ENCODE results near the gene C3orf80. TPM values are rescaled to one million over a fixed set of nuclear protein-coding genes. Genes with fewer than 3 reads are reported as not detected.

C3orf80 gene
- total RNA-seq, 1 donor from 2014 or later, result not detected

DNA sequence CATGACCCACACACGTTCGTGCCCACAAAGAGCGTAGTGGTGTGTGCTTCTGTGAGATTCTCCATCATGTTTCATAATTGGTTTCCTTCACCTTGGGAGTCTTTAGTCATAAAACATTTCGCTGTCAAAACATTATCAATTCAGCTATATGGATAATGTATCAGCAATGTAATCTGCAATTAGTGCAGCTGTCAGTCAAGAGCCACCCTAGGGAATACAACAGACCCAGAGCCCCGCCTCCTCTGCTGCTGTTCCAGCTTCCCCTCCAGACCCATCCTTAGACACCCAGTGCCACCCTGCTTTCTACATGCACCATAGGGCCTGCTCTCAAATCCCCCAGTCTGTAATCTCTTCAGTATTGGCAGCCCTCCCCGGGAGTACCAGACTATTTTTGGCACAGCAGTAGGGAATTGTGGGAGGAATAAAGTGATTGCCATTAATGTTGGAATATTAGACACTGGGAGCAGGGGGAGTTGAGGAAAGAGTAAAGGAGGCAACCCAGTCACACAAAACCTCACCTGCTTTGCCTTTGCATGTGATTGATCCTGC, 31.5 kb upstream of the C3orf80 start:
- Mint-ChIP-seq H3K27me3 (ENCODE audit: unreplicated experiment) (peaks cover 5% of the 10 kb centered on the region), H3K9me3 (ENCODE audit: unreplicated experiment) (no peaks in the 10 kb centered on the region), H3K4me3 (ENCODE audit: unreplicated experiment) (no peak overlapping the region), H3K4me1 (ENCODE audit: unreplicated experiment) (no peaks in the 10 kb centered on the region), H3K36me3 (ENCODE audit: unreplicated experiment) (no peaks in the 10 kb centered on the region), H3K27ac (ENCODE audit: unreplicated experiment) (no peak overlapping the region)
- TF ChIP-seq, protein P1, sequence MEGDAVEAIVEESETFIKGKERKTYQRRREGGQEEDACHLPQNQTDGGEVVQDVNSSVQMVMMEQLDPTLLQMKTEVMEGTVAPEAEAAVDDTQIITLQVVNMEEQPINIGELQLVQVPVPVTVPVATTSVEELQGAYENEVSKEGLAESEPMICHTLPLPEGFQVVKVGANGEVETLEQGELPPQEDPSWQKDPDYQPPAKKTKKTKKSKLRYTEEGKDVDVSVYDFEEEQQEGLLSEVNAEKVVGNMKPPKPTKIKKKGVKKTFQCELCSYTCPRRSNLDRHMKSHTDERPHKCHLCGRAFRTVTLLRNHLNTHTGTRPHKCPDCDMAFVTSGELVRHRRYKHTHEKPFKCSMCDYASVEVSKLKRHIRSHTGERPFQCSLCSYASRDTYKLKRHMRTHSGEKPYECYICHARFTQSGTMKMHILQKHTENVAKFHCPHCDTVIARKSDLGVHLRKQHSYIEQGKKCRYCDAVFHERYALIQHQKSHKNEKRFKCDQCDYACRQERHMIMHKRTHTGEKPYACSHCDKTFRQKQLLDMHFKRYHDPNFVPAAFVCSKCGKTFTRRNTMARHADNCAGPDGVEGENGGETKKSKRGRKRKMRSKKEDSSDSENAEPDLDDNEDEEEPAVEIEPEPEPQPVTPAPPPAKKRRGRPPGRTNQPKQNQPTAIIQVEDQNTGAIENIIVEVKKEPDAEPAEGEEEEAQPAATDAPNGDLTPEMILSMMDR (IDR thresholded peaks at IDR 0.05), result no peak
- peak; percentile 60 for DNase-seq (ENCODE audit: extremely low spot score, unreplicated experiment)

DNA sequence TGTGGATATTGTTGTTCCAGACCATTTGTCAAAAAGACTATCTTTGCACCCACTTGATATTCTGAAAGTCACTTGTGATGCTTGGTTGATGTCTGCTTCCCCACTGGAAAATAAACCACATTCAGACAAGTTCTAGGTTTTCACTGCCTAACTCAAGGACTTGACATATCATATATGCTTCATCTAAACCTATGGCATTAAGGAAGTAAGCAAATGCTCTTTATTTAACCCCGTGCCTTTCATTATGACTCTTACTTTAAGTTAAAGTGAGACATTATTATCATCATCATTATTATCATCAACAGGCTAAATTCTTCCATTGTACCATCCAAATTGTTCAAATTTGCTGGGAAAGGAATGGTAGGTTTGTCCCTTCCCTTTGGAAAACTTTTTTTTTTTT, 30.8 kb upstream of the C3orf80 start:
- no peaks in the 10 kb centered on the region for H3K9me3 Mint-ChIP-seq (ENCODE audit: unreplicated experiment)
- no peak overlapping the region for H3K4me3 Mint-ChIP-seq (ENCODE audit: unreplicated experiment)
- peaks cover 5% of the 10 kb centered on the region for H3K27me3 Mint-ChIP-seq (ENCODE audit: unreplicated experiment)
- no peak for DNase-seq (ENCODE audit: extremely low spot score, unreplicated experiment)
- H3K27ac Mint-ChIP-seq (ENCODE audit: unreplicated experiment), result no peak overlapping the region
- no peaks in the 10 kb centered on the region for H3K4me1 Mint-ChIP-seq (ENCODE audit: unreplicated experiment)
- TF ChIP-seq, protein P1 (IDR thresholded peaks at IDR 0.05), result no peak
- no peaks in the 10 kb centered on the region for H3K36me3 Mint-ChIP-seq (ENCODE audit: unreplicated experiment)

DNA sequence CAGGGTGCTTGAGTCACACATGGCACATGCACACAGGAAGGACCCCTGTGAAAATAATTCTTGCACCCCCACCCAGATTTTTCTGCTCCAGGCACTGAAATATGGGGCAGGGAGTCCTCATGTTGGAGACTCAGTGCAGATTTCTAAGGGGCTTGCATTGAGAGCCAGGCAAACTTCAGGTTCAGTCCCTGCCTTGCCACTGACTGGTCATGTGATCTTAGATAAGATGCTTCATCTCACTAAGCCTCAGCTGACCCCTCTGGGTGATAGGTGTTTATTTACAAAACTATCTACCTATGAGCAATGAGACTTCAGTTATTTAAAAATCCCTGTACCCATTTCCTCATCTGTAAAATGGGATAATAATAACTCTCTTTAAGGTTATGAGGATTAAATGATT, 30.1 kb upstream of the C3orf80 start:
- TF ChIP-seq, protein P1 (IDR thresholded peaks at IDR 0.05), result no peak
- H3K9me3 Mint-ChIP-seq (ENCODE audit: unreplicated experiment), result no peaks in the 10 kb centered on the region
- peaks cover 5% of the 10 kb centered on the region for H3K27me3 Mint-ChIP-seq (ENCODE audit: unreplicated experiment)
- peak; percentile 23 for DNase-seq (ENCODE audit: extremely low spot score, unreplicated experiment)
- H3K4me3 Mint-ChIP-seq (ENCODE audit: unreplicated experiment), result no peak overlapping the region
- no peak overlapping the region for H3K27ac Mint-ChIP-seq (ENCODE audit: unreplicated experiment)
- H3K36me3 Mint-ChIP-seq (ENCODE audit: unreplicated experiment), result no peaks in the 10 kb centered on the region
- no peaks in the 10 kb centered on the region for H3K4me1 Mint-ChIP-seq (ENCODE audit: unreplicated experiment)

DNA sequence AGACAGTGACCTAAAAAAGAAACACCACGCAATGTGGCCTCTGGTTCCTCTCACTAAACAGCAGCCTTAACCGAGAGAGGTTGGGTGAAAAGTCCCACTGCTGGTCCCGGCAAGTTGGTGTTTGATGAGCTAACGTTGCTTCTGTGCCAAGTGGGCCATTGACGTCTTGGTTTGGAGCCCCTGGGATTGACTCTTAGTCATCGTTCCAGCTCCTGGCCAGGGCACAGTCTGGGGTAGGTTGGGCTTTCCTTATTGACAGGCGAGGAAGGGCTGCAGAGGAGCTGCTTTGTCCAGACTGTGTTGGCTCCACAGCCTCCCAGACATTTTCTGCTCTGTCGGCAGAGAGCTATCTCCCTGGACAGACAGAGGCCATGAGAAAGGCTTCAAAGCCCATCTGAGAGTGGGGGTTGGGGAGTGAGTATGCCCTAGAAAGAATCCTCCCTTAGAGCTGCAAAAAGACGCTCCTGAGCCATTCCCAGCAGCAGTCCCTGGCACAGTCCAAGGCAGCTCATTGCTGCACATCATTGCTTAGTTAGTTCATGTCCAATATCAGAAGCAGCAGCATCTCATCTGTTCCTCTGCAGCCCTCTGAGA, 28.6 kb upstream of the C3orf80 start:
- DNase-seq (ENCODE audit: extremely low spot score, unreplicated experiment), result peak; percentile 66
- Mint-ChIP-seq H3K36me3 (ENCODE audit: unreplicated experiment) (no peaks in the 10 kb centered on the region), H3K4me3 (ENCODE audit: unreplicated experiment) (no peak overlapping the region), H3K9me3 (ENCODE audit: unreplicated experiment) (no peaks in the 10 kb centered on the region), H3K27me3 (ENCODE audit: unreplicated experiment) (peaks cover 13% of the 10 kb centered on the region), H3K4me1 (ENCODE audit: unreplicated experiment) (no peaks in the 10 kb centered on the region), H3K27ac (ENCODE audit: unreplicated experiment) (no peak overlapping the region)
- TF ChIP-seq, protein P1 (IDR thresholded peaks at IDR 0.05), result no peak

DNA sequence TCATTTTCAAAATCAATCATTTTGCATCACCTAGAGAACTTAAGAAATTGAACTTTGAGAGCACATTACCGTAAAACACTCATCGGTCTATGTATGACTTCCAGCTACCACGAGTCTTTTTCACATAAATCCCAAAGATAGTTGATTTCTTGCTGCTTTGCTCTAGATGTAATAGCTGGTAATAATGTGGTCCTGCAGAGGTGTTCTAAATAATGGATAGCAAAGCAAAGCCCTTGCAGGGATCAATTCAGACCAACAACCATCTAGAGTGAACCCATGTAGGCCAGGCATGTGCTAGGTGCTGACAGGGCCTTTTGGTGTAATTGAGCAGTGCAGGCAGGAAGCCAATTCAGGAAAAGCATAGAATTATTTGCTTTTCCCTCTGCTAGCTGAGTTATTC, 26.1 kb upstream of the C3orf80 start:
- Mint-ChIP-seq H3K4me1 (ENCODE audit: unreplicated experiment) (no peaks in the 10 kb centered on the region), H3K27me3 (ENCODE audit: unreplicated experiment) (peaks cover 25% of the 10 kb centered on the region), H3K36me3 (ENCODE audit: unreplicated experiment) (no peaks in the 10 kb centered on the region), H3K9me3 (ENCODE audit: unreplicated experiment) (no peaks in the 10 kb centered on the region), H3K4me3 (ENCODE audit: unreplicated experiment) (no peak overlapping the region), H3K27ac (ENCODE audit: unreplicated experiment) (no peak overlapping the region)
- DNase-seq (ENCODE audit: extremely low spot score, unreplicated experiment), result no peak
- TF ChIP-seq, protein P1 (IDR thresholded peaks at IDR 0.05), result no peak
